K562 (cell line): ENCODE results near the gene TSPAN12. TPM values are rescaled to one million over a fixed set of nuclear protein-coding genes. Genes with fewer than 3 reads are reported as not detected.
A peak's percentile ranks its signal among the peaks of the same experiment; 100 is the strongest.

ENCODE experiments used
- CC2D1A ChIP-seq: fragments of 450-650 bp; IDR thresholded peaks from 2 replicates; pipeline ENCODE4 v1.6.1; 2017; ENCODE audit warnings: mild to moderate bottlenecking
- FOXP1 ChIP-seq: sonication (generic); formaldehyde crosslinking; IDR thresholded peaks from 2 replicates; pipeline ENCODE4 v1.8.0; 2022; ENCODE audit warnings: mild to moderate bottlenecking, missing genetic modification reagents
- PCBP1 ChIP-seq: fragments of 200-400 bp; formaldehyde crosslinking; IDR thresholded peaks from 2 replicates; pipeline ENCODE4 v1.6.1; 2018; ENCODE audit warnings: mild to moderate bottlenecking, low read depth, low read length; ENCODE audit not compliant: poor library complexity, severe bottlenecking
- PHF21A ChIP-seq: fragments of 450-650 bp; IDR thresholded peaks from 2 replicates; pipeline ENCODE4 v1.6.1; 2017; ENCODE audit warnings: low read depth, borderline replicate concordance
- POU5F1 ChIP-seq: fragments of 150-350 bp; IDR thresholded peaks from 2 replicates; pipeline ENCODE4 v1.6.1; 2014; ENCODE audit warnings: borderline replicate concordance, low read length, low read depth, mild to moderate bottlenecking; ENCODE audit not compliant: partially characterized antibody
- ZC3H11A ChIP-seq: IDR thresholded peaks from 2 replicates; pipeline ENCODE4 v1.6.1; 2012; ENCODE audit warnings: low read depth, low read length, improper control_type of control experiment
- ZNF165 ChIP-seq: fragments of 250-450 bp; sonication (Bioruptor Pico); IDR thresholded peaks from 2 replicates; pipeline ENCODE4 v1.4.0; 2020; ENCODE audit warnings: borderline replicate concordance
- ZNF274 ChIP-seq: IDR thresholded peaks from 2 replicates; pipeline ENCODE4 v1.6.1; 2011; ENCODE audit warnings: low read depth, mild to moderate bottlenecking, low read length, moderate library complexity, borderline replicate concordance
- polyA plus RNA-seq, 8 experiments: library from polyadenylated mRNA; depleted of rRNA in 4 of 8; stranded (reverse) in 5 of 8; unstranded in 3 of 8; fragments of >200 nt; fragmentation: Nextera tagmentation in 2 of 8; fragmentation: Illumina TruSeq in 1 of 8; extraction: Ambion mirVana in 2 of 8; extraction: Trizol in 1 of 8; gene quantifications; 2 replicates each; pipeline versions ENCODE4 v1.2.1 to v1.2.3, GENCODE V29; 2011 to 2014; ENCODE audit warnings: inconsistent platforms in 1 of 8, missing spikeins in 1 of 8
- total RNA-seq, 7 experiments: library from RNA; depleted of rRNA in 6 of 7; stranded (reverse); fragments of >200 nt in 6 of 7; fragmentation: Illumina TruSeq in 2 of 7; extraction: Trizol in 2 of 7; gene quantifications; 2 replicates each; pipeline versions ENCODE4 v1.2.1 to v1.2.3, GENCODE V29; 2011 to 2021; ENCODE audit warnings: low replicate concordance in 1 of 7
- TF ChIP-seq, protein P1 (sequence below): sonication (generic); formaldehyde crosslinking; IDR thresholded peaks from 2 replicates; pipeline ENCODE4 v1.8.0; 2022; ENCODE audit warnings: missing genetic modification reagents, mild to moderate bottlenecking, borderline replicate concordance

TSPAN12 gene
- total and polyA plus RNA-seq, 9 of the 15 experiments (the other 6 are each of a cell fraction or from before 2014, with no cell fraction given) = 0.13 to 1.7 (median 0.35) TPM; not detected in 1

DNA sequence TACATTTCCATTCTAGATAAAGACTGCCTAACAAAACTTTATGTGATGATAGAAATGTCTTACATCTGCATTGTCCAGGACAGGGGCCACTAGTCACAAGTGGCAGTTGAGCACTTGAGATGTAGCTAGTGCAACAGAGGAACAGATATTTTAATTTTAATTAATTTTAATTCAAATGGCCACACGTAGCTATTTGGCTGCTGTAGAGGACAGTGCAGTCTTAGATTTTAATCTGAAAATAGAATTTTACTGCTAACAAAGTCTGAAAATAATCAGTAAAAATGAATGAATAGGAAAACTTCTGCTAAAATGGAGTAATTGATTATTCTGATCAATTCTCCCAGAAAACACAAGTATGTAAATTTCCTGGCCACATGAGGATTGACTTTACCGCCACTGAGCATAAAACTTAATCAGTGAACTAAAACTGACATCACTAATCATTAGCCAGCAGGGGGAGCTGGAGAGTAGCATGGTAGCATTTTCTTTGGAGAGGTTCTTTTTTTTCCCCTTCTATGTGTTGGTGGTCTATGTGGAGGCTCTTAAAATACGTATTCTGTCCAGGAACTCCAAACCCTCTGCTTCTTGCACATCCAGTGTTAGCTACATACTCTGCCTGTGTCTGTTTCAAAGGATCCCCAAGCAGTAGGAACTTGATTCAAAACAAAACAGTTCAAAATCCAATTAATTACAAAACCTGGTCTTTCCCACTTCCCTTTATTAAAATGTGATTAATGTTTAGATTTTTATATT, 52.1 kb downstream of the TSPAN12 start (continued):
- TF ChIP-seq PCBP1 = no peak
- TF ChIP-seq ZC3H11A = 0 out of 2 replicates have a peak, but pooled peaks have one; percentile 32
- TF ChIP-seq FOXP1 (CRISPR knock-in tag) = no peak
- no peak for TF ChIP-seq POU5F1
- no peak for TF ChIP-seq ZNF165 (CRISPR knock-in tag)
- TF ChIP-seq ZNF274 = no peak
- TF ChIP-seq CC2D1A = 0 out of 2 replicates have a peak, but pooled peaks have one; percentile 26
- TF ChIP-seq, protein P1, sequence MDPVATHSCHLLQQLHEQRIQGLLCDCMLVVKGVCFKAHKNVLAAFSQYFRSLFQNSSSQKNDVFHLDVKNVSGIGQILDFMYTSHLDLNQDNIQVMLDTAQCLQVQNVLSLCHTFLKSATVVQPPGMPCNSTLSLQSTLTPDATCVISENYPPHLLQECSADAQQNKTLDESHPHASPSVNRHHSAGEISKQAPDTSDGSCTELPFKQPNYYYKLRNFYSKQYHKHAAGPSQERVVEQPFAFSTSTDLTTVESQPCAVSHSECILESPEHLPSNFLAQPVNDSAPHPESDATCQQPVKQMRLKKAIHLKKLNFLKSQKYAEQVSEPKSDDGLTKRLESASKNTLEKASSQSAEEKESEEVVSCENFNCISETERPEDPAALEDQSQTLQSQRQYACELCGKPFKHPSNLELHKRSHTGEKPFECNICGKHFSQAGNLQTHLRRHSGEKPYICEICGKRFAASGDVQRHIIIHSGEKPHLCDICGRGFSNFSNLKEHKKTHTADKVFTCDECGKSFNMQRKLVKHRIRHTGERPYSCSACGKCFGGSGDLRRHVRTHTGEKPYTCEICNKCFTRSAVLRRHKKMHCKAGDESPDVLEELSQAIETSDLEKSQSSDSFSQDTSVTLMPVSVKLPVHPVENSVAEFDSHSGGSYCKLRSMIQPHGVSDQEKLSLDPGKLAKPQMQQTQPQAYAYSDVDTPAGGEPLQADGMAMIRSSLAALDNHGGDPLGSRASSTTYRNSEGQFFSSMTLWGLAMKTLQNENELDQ (CRISPR knock-in tag) = no peak
- no peak for TF ChIP-seq PHF21A
